NOMO-1 treated with DMSO at 0.1 percent for 48 hours (cell line): Measurements from ENCODE around the gene CD300A.
"Not testable (repeated sequence)": the region's sequence is repeated elsewhere in the genome, so short reads cannot be mapped to it uniquely, and the experiment has no call there.

Experiments
- DNase-seq: peaks from one replicate; lab custom pipeline; 2025; ENCODE audit not compliant: unreplicated experiment; lab: John Stamatoyannopoulos, UW

The CD300A gene

GRCh38 chr17:74478420-74479100 lies 12.1 kb downstream of the CD300A start:
- peak; percentile 78 for DNase-seq

DNA sequence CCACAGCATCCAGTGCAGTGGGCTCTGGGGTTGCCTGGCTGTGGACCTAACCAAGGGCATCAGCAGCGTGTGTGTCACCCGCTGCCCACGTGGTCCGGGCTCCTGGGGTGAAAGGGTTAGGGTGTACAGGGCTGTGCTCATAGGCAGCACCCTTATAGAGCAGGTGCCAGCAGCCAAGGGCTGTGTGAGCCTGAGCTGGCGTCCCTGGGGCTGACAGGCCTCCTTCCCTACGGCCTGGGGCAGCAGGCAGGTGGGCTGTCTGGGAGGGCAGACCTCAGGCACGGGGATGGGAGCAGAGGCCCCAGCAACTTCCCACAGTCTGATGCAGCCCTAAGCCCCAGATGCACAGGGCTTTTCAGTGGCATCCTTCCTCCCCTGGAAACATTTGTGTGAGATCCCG lies 13.9 kb downstream of the CD300A start:
- no peak for DNase-seq

DNA sequence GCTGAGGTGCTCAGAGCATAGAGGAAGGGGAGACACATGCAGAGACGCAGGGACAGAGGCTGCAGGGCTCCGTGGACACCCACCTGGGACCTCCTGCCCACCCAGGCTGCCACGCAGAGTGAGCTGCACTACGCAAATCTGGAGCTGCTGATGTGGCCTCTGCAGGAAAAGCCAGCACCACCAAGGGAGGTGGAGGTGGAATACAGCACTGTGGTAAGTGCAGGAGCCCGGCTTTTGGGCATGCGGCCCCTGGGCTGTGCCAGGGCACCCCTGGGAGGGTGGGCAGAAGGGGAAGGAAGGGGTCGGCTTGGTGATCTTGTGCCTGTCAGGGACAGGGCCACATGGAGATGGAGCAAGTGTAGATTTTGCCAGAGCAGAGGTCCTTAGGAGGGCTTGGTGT lies 15.2 kb downstream of the CD300A start:
- no peak for DNase-seq

DNA sequence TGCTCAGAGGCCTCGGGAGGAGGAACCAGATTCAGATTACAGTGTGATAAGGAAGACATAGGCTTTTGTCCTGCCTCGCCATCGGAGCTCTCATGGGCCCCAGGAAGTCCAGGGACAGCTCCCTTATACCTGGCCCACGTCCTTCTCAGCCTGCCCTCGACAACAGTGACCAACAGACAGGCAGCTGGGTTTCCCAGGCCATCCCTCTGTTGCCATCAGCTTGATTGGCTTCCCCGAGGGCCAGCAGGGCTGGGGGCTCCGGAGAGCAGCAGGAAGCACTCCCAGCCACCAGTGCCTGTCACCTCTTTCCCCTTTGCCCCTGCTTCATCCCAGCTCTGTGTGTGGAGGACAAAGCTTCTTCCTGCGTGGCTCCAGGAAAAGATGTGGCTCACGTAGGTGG lies 17.6 kb downstream of the CD300A start:
- DNase-seq = no peak

- DNase-seq = no peak
Measured at GRCh38 chr17:74485022-74485743, 18.7 kb downstream of the CD300A start.

DNA sequence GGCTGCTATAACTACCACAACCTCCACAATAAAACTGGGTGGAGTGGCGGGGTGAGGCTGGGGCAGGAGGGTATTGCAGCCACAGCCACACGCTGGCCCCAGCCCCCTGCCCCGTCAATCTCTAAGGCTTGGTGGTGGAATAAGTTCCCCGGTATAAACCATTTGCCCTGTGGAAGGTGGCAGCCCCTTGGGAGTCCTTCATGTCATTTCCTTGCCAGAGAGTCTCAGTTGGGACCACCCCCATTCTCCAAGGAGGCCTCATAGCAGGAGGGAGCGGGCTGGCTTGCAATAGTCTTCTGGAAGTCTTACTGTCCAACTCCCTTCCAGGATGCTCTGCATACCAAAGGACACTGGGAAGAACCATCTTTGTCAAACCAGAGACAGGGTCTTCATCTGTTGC lies 19.4 kb downstream of the CD300A start:
- no peak for DNase-seq

DNA sequence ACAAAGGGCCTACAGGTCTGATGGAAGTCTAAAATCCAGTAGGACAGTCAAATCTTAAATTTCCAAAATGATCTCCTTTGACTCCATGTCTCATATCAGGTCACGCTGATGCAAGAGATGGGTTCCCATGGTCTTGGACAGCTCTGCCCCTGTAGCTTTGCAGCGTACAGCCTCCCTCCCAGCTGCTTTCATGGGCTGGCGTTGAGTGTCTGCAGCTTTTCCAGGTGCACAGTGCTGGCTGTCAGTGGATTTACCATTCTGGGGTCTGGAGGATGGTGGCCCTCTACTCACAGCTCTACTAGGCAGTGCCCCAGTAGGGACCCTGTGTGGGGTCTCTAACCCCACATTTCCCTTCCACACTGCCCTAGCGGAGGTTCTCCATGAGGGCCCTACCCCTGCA lies 21.8 kb downstream of the CD300A start:
- DNase-seq = not testable (repeated sequence)

DNA sequence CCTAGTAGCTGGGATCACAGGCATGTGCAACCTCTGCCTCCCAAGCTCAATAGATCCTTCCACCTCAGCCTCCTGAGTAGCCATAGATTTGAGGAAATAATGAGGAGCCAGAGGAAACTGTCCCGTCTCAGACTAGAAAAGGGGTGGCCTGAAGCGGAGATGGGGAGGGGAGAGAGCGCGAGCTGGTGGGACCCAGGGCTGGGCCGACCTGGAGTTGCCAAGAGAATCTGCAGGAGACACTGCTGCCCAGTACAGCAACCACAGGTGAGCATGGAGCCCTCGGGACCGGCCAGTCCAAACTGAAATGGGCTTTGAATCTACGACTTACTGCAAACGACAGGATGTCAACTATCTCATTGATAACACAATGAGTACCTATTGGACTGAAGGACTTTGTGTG lies 24.3 kb downstream of the CD300A start:
- no peak for DNase-seq

GRCh38 chr17:74491626-74492025 lies 25.2 kb downstream of the CD300A start:
- peak; percentile 45 for DNase-seq

GRCh38 chr17:74493331-74493833 lies 26.9 kb downstream of the CD300A start:
- DNase-seq = peak; percentile 61

DNA sequence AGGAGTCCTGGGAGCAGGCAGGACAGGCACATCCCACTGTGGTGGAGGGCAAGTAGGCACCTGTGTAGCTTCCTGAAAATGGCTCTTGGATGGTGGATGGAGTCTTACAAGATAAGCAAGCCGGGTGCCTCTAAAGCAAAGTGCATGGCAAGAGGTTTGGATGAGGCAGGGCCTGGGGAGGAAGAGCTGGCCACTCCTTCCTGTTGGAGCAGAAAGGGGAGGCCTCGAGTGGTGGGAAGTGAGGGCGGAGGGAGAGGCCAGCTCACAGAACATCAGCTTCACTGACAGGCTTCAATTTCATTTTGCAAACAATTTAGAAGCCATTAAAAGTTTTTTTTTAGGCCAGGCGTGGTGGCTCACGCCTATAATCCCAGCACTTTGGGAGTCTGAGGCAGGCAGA lies 31.0 kb downstream of the CD300A start:
- no peak for DNase-seq

GRCh38 chr17:74499992-74500391 lies 33.6 kb downstream of the CD300A start:
- DNase-seq = no peak

GRCh38 chr17:74502861-74503260 lies 36.4 kb downstream of the CD300A start:
- DNase-seq = peak; percentile 54

- DNase-seq = not testable (repeated sequence)
Measured at GRCh38 chr17:74503949-74504348, 37.5 kb downstream of the CD300A start.

DNA sequence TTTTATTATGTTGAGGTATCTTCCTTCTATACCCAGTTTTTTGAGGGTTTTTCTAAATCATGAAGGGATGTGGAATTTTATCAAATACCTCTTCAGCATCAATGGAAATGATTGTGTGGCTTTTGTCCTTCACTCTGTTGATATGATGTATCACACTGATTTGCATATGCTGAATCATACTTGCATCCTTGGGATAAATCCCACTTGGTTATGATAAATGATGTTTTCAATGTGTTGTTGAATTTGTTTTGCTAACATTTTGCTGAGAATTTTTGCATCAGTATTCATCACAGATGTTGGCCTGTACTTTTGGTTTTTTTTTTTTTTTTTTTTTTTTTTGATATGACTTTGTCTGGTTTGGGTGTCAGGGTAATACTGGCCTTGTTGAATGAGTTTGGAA lies 41.7 kb downstream of the CD300A start:
- DNase-seq = no peak

- no peak for DNase-seq
Measured at GRCh38 chr17:74512036-74512435, 45.6 kb downstream of the CD300A start.

- DNase-seq = peak; percentile 91
Measured at GRCh38 chr17:74512624-74513091, 46.2 kb downstream of the CD300A start.

DNA sequence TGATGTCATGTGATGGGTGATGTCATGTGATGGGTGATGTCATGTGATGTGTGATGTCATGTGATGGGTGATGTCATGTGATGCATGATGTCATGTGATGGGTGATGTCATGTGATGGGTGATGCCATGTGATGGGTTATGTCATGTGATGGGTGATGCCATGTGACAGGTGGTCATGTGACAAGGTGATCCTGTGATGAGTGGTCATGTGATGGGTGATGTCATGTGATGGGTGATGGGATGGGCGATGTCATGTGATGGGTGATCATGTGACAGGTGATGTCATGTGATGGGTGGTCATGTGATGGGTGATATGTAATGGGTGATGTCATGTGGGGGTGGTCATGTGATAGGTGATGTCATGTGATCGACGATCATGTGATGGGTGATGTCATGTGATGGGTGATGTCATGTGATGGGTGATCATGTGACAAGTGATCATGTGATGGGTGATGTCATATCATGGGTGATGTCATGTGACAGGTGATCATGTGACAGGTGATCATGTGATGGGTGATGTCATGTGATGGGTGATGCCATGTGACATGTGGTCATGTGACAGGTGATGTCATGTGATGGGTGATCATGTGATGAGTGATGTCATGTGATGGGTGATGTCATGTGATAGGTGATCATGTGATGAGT lies 47.7 kb downstream of the CD300A start:
- peak; percentile 40 for DNase-seq

DNA sequence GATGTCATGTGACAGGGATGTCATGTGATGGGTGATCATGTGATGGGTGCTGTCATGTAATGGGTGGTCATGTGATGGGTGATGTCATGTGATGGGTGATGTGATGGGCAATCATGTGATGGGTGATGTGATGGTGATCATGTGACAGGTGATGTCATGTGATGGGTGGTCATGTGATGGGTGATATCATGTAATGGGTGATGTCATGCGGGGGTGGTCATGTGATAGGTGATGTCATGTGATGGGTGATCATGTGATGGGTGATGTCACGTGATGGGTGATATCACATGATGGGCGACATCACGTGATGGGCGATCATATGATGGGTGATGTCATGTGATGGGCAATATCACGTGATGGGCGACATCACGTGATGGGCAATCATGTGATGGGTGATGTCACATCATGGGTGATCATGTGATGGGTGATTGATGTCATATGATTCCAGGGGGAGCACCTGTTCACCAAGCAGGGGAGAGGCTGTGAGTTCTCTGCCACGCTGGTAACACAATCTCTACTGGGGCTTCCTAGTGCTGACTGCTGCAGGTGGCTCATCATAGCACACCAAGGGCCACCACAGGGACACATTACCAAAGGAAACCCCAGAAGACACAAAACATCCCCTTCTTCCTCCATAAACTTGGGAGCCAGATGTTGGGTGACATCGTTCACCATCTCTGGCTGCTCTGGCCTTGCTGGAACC lies 48.3 kb downstream of the CD300A start:
- DNase-seq = no peak

GRCh38 chr17:74515941-74516340 lies 49.5 kb downstream of the CD300A start:
- no peak for DNase-seq
